IMR-90 (cell line): ENCODE measurements around the gene BCL11B. TPM values are rescaled to one million over a fixed set of nuclear protein-coding genes. Genes with fewer than 3 reads are reported as not detected.

Source experiments
- ATAC-seq: fragments of 200-7000 bp; cut with Tn5 transposase; 2 replicates; pipeline ENCODE4 v1.9.1; 2020; ENCODE audit warnings: low read depth, mild to moderate bottlenecking, moderate library complexity
- BruUV-seq: library from RNA; stranded (reverse); fragments of 400-500 nt; replicated peaks from 2 replicates; lab custom pipeline; 2021; lab: Mats Ljungman, UMichigan
- CTCF ChIA-PET: fragments of 300-600 bp; formaldehyde crosslinking; extraction: SDS; loops from one replicate; lab custom pipeline; 2021; ENCODE audit warnings: antibody characterized with exemption; lab: Yijun Ruan, JAX
- POLR2A ChIA-PET: fragments of 300-600 bp; sonication (Branson Sonifier 250); formaldehyde crosslinking; loops from one replicate; lab custom pipeline; 2022; ENCODE audit warnings: antibody characterized with exemption; ENCODE audit not compliant: unreplicated experiment; lab: Charles Lee
- DNase-seq: peaks from one replicate; pipeline ENCODE4 v3.0.0; 2013
- H2AFZ ChIP-seq: replicated peaks from 2 replicates; pipeline ENCODE3; 2013; ENCODE audit warnings: low read length, mild to moderate bottlenecking; ENCODE audit not compliant: poor library complexity
- H2AK5ac ChIP-seq: 2 replicates; pipeline ENCODE4 v1.6.1; 2013; ENCODE audit warnings: low read depth, low read length, inconsistent platforms
- H2AK9ac ChIP-seq: replicated peaks from 2 replicates; pipeline ENCODE3; 2013; ENCODE audit warnings: mild to moderate bottlenecking, low read depth, low read length, moderate library complexity; ENCODE audit not compliant: poor library complexity
- H2BK120ac ChIP-seq: 2 replicates; pipeline ENCODE4 v1.6.1; 2013; ENCODE audit warnings: low read depth, low read length, inconsistent platforms
- H2BK15ac ChIP-seq: 3 replicates; pipeline ENCODE4 v1.6.1; 2013; ENCODE audit warnings: low read depth, low read length, inconsistent platforms
- H2BK20ac ChIP-seq: 2 replicates; pipeline ENCODE4 v1.6.1; 2013; ENCODE audit warnings: low read depth, mild to moderate bottlenecking, inconsistent platforms, low read length, moderate library complexity
- H2BK5ac ChIP-seq: 2 replicates; pipeline ENCODE4 v1.6.1; 2013; ENCODE audit warnings: mild to moderate bottlenecking, low read depth, low read length, inconsistent platforms; ENCODE audit not compliant: poor library complexity, severe bottlenecking
- H3K14ac ChIP-seq: replicated peaks from 2 replicates; pipeline ENCODE4 v1.6.1; 2013; ENCODE audit warnings: low read depth, low read length, inconsistent platforms
- H3K18ac ChIP-seq: 2 replicates; pipeline ENCODE4 v1.6.1; 2013; ENCODE audit warnings: low read depth, low read length, control low read depth
- H3K23ac ChIP-seq: 2 replicates; pipeline ENCODE4 v1.6.1; 2013; ENCODE audit warnings: low read depth, low read length, inconsistent platforms
- H3K27ac ChIP-seq: 2 replicates; pipeline ENCODE4 v1.5.1; 2013; ENCODE audit warnings: mild to moderate bottlenecking, control low read depth, low read length; ENCODE audit not compliant: insufficient read depth
- H3K27me3 ChIP-seq: 2 replicates; pipeline ENCODE4 v1.6.1; 2013; ENCODE audit warnings: low read length; ENCODE audit not compliant: control insufficient read depth, insufficient read depth
- H3K36me3 ChIP-seq: 2 replicates; pipeline ENCODE4 v1.6.1; 2013; ENCODE audit warnings: low read length, mixed read lengths; ENCODE audit not compliant: control insufficient read depth, insufficient read depth
- H3K4ac ChIP-seq: 2 replicates; pipeline ENCODE4 v1.6.1; 2013; ENCODE audit warnings: low read depth, low read length, inconsistent platforms
- H3K4me1 ChIP-seq: 2 replicates; pipeline ENCODE4 v1.6.1; 2013; ENCODE audit warnings: low read length, mixed read lengths; ENCODE audit not compliant: control insufficient read depth, insufficient read depth
- H3K4me2 ChIP-seq: 2 replicates; pipeline ENCODE4 v1.6.1; 2013; ENCODE audit warnings: low read depth, mild to moderate bottlenecking, control low read depth, low read length, moderate library complexity
- H3K4me3 ChIP-seq: 2 replicates; pipeline ENCODE4 v1.5.1; 2013; ENCODE audit warnings: low read depth, mild to moderate bottlenecking, control low read depth, low read length, moderate library complexity; ENCODE audit not compliant: insufficient read depth
- H3K56ac ChIP-seq: 2 replicates; pipeline ENCODE4 v1.6.1; 2013; ENCODE audit warnings: low read length, inconsistent platforms; ENCODE audit not compliant: insufficient read depth; ENCODE audit errors: extremely low read depth
- H3K79me1 ChIP-seq, 2 experiments: 2 replicates each; pipeline ENCODE4 v1.6.1; 2013; ENCODE audit warnings: low read length in 2 of 2, inconsistent platforms in 1 of 2, low read depth in 1 of 2
- H3K9ac ChIP-seq: 2 replicates; pipeline ENCODE4 v1.6.1; 2013; ENCODE audit warnings: low read depth, low read length, control low read depth
- H3K9me1 ChIP-seq: 2 replicates; pipeline ENCODE4 v1.6.1; 2013; ENCODE audit warnings: low read length, inconsistent platforms; ENCODE audit not compliant: insufficient read depth
- H3K9me3 ChIP-seq: 2 replicates; pipeline ENCODE4 v1.6.1; 2013; ENCODE audit warnings: low read length; ENCODE audit not compliant: control insufficient read depth, insufficient read depth
- H4K20me1 ChIP-seq: 2 replicates; pipeline ENCODE4 v1.6.1; 2013; ENCODE audit warnings: low read length, inconsistent platforms; ENCODE audit not compliant: insufficient read depth
- H4K5ac ChIP-seq: 2 replicates; pipeline ENCODE4 v1.6.1; 2013; ENCODE audit warnings: mild to moderate bottlenecking, low read depth, low read length, control low read depth
- H4K8ac ChIP-seq, 2 experiments: 2 replicates each; pipeline ENCODE4 v1.6.1; 2013; ENCODE audit warnings: low read depth in 2 of 2, low read length in 2 of 2, control low read depth in 1 of 2, inconsistent platforms in 1 of 2
- H4K91ac ChIP-seq: 2 replicates; pipeline ENCODE4 v1.6.1; 2013; ENCODE audit warnings: low read depth, low read length, inconsistent platforms; ENCODE audit not compliant: insufficient read depth
- BHLHE40 ChIP-seq: fragments of 150-350 bp; IDR thresholded peaks from 2 replicates; pipeline ENCODE4 v1.6.1; 2016; ENCODE audit warnings: mild to moderate bottlenecking, low read depth, low read length
- CEBPB ChIP-seq: IDR thresholded peaks from 2 replicates; pipeline ENCODE4 v1.6.1; 2012; ENCODE audit warnings: low read depth, low read length, improper control_type of control experiment
- CHD1 ChIP-seq: IDR thresholded peaks from 2 replicates; pipeline ENCODE4 v1.6.1; 2012; ENCODE audit warnings: low read depth, low read length, improper control_type of control experiment
- FOS ChIP-seq: fragments of 150-350 bp; IDR thresholded peaks from 2 replicates; pipeline ENCODE4 v1.6.1; 2016; ENCODE audit warnings: low read depth, low read length
- MAZ ChIP-seq: IDR thresholded peaks from 2 replicates; pipeline ENCODE4 v1.6.1; 2012; ENCODE audit warnings: low read depth, mild to moderate bottlenecking, low read length, improper control_type of control experiment, moderate library complexity, borderline replicate concordance
- MXI1 ChIP-seq: IDR thresholded peaks from 2 replicates; pipeline ENCODE4 v1.6.1; 2012; ENCODE audit warnings: low read depth, mild to moderate bottlenecking, low read length, moderate library complexity, borderline replicate concordance
- NFE2L2 ChIP-seq: fragments of 150-350 bp; IDR thresholded peaks from 2 replicates; pipeline ENCODE4 v1.6.1; 2016; ENCODE audit warnings: low read depth, mild to moderate bottlenecking, low read length
- POLR2A ChIP-seq: IDR thresholded peaks from 2 replicates; pipeline ENCODE4 v1.6.1; 2012; ENCODE audit warnings: mild to moderate bottlenecking, low read depth, low read length
- RAD21 ChIP-seq: IDR thresholded peaks from 2 replicates; pipeline ENCODE4 v1.6.1; 2012; ENCODE audit warnings: low read length, improper control_type of control experiment
- RCOR1 ChIP-seq: IDR thresholded peaks from 2 replicates; pipeline ENCODE4 v1.6.1; 2012; ENCODE audit warnings: mild to moderate bottlenecking, low read length, improper control_type of control experiment; ENCODE audit not compliant: insufficient replicate concordance
- RFX5 ChIP-seq: IDR thresholded peaks from 2 replicates; pipeline ENCODE4 v1.8.0; 2012; ENCODE audit warnings: low read depth, mild to moderate bottlenecking, low read length, moderate library complexity
- WGBS, 2 experiments: methylation state at CpG; one replicate each; pipeline versions ENCODE4 v1.1.5 to v1.1.7; 2013; ENCODE audit warnings: missing lambda C conversion rate in 2 of 2; ENCODE audit not compliant: insufficient read length in 1 of 2; ENCODE audit errors: extremely low coverage in 2 of 2; 5-methylcytosine and 5-hydroxymethylcytosine counted together
- dilution Hi-C: fragments of 300-500 bp; cut with HindIII; formaldehyde crosslinking; loops from one replicate; pipeline ENCODE4 v1.14.3; 2018; ENCODE audit warnings: low sequenced_read_pairs; ENCODE audit not compliant: unreplicated experiment
- in situ Hi-C: fragments of 300-500 bp; cut with MboI; formaldehyde crosslinking; loops from 3 replicates; pipeline ENCODE4 v1.14.3; 2019; ENCODE audit warnings: low sequenced_read_pairs, inconsistent platforms, mixed read lengths
- intact Hi-C: fragments of 100-400 bp; cut with micrococcal nuclease; formaldehyde crosslinking; loops from 2 replicates; pipeline ENCODE4 v1.10.0; 2022
- polyA plus RNA-seq, 3 experiments: library from polyadenylated mRNA; depleted of rRNA; stranded (reverse); fragments of >200 nt; gene quantifications; 2 replicates each; pipeline ENCODE4 v1.2.3, GENCODE V29; 2012; ENCODE audit warnings: low replicate concordance in 1 of 3
- total RNA-seq: library from RNA; depleted of rRNA; stranded (reverse); fragments of >200 nt; gene quantifications from 2 replicates; pipeline ENCODE4 v1.2.3, GENCODE V29; 2012
- TF ChIP-seq, protein P1 (sequence below): fragments of 150-350 bp; IDR thresholded peaks from 2 replicates; pipeline ENCODE4 v1.6.1; 2016; ENCODE audit warnings: low read depth, mild to moderate bottlenecking, low read length, moderate library complexity, borderline replicate concordance
- TF ChIP-seq, protein P2 (sequence below): fragments of 150-350 bp; IDR thresholded peaks from 2 replicates; pipeline ENCODE4 v1.6.1; 2017; ENCODE audit warnings: mild to moderate bottlenecking, antibody characterized with exemption, low read length, low read depth
- TF ChIP-seq, protein P3 (sequence below): conservative IDR thresholded peaks from 2 replicates; pipeline ENCODE4 v1.5.1; 2012; ENCODE audit warnings: mild to moderate bottlenecking, low read depth, low read length, improper control_type of control experiment

Gene BCL11B
- total and polyA plus RNA-seq, 2 of the 4 experiments (the other 2 are of a cell fraction) = under 0.01 TPM; not detected in 1

DNA sequence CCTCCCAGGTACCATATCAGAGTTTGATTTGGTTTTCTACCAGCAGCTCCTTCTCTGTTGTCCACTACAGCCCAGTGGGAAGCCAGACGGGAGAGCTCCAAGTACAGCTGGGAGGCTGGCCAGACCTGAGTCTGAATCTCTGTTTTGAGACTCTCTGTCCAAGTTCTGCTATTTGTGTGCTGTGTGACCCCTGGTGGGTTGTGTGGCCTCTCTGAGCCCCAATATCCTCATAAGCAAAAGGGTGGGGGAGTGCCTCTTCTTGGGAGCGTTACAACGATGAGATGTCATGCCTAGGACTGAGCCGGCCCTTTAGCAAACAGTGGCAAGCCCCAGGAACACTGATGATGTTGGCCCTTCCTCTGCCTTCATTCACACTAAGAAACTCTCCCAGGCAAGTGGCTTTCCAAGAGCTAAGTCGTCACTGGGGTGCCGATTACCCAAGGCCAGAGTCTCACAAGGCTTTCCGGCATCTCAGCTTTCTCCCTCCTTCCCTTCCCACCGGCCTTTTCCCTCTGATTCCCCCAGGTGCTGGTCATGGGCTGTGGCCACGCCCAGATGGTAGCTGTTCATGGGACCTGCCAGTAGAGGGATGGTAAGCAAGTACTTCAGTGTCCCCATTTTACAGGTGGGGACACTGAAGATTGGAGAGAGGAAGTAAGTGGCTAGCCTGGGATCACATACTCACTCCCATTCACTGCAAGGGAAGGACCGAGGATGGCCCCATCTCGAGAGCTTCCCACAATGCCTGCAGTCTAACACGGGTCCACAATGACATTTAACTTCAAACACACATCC, 47.7 kb downstream of the BCL11B start:
- no peak overlapping the region for H3K4ac ChIP-seq
- no peaks in the 10 kb centered on the region for H3K4me1 ChIP-seq
- DNase-seq (no peak), ATAC-seq (no peak)
- H3K27me3 ChIP-seq = no peaks in the 10 kb centered on the region
- H2AK9ac ChIP-seq = no peak overlapping the region
- intact Hi-C loops (no loop called here), dilution Hi-C loops (no loop called here), in situ Hi-C loops (no loop called here)
- H4K8ac ChIP-seq = no peak overlapping the region
- no peak overlapping the region for H2AK5ac ChIP-seq
- no peak overlapping the region for H3K23ac ChIP-seq
- no peaks in the 10 kb centered on the region for H4K20me1 ChIP-seq
- POLR2A ChIA-PET = no interaction called here
- no peak overlapping the region for H3K56ac ChIP-seq
- H2BK120ac ChIP-seq = no peak overlapping the region
- H2BK20ac ChIP-seq = no peak overlapping the region
- no peak overlapping the region for H4K5ac ChIP-seq
- no peaks in the 10 kb centered on the region for H3K36me3 ChIP-seq
- CTCF ChIA-PET = no interaction called here
- H3K4me3 ChIP-seq = no peak overlapping the region
- no peak overlapping the region for H3K4me2 ChIP-seq
- no peak overlapping the region for H2BK5ac ChIP-seq
- no peaks in the 10 kb centered on the region for H3K79me1 ChIP-seq
- TF ChIP-seq POLR2A (no peak), MXI1 (no peak), RCOR1 (no peak), RAD21 (no peak), MAZ (no peak), RFX5 (no peak), NFE2L2 (no peak), CEBPB (no peak), BHLHE40 (no peak), FOS (no peak), CHD1 (no peak)
- TF ChIP-seq, protein P1, sequence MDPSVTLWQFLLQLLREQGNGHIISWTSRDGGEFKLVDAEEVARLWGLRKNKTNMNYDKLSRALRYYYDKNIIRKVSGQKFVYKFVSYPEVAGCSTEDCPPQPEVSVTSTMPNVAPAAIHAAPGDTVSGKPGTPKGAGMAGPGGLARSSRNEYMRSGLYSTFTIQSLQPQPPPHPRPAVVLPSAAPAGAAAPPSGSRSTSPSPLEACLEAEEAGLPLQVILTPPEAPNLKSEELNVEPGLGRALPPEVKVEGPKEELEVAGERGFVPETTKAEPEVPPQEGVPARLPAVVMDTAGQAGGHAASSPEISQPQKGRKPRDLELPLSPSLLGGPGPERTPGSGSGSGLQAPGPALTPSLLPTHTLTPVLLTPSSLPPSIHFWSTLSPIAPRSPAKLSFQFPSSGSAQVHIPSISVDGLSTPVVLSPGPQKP = no peak
- TF ChIP-seq, protein P2, sequence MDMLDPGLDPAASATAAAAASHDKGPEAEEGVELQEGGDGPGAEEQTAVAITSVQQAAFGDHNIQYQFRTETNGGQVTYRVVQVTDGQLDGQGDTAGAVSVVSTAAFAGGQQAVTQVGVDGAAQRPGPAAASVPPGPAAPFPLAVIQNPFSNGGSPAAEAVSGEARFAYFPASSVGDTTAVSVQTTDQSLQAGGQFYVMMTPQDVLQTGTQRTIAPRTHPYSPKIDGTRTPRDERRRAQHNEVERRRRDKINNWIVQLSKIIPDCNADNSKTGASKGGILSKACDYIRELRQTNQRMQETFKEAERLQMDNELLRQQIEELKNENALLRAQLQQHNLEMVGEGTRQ = no peak
- TF ChIP-seq, protein P3, sequence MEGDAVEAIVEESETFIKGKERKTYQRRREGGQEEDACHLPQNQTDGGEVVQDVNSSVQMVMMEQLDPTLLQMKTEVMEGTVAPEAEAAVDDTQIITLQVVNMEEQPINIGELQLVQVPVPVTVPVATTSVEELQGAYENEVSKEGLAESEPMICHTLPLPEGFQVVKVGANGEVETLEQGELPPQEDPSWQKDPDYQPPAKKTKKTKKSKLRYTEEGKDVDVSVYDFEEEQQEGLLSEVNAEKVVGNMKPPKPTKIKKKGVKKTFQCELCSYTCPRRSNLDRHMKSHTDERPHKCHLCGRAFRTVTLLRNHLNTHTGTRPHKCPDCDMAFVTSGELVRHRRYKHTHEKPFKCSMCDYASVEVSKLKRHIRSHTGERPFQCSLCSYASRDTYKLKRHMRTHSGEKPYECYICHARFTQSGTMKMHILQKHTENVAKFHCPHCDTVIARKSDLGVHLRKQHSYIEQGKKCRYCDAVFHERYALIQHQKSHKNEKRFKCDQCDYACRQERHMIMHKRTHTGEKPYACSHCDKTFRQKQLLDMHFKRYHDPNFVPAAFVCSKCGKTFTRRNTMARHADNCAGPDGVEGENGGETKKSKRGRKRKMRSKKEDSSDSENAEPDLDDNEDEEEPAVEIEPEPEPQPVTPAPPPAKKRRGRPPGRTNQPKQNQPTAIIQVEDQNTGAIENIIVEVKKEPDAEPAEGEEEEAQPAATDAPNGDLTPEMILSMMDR = no peak
- H2AFZ ChIP-seq = no peak overlapping the region
- no peak overlapping the region for H3K18ac ChIP-seq
- H3K27ac ChIP-seq = no peak overlapping the region
- H3K9ac ChIP-seq = no peak overlapping the region
- no peak overlapping the region for H4K91ac ChIP-seq
- peaks cover 15% of the 10 kb centered on the region; the same call in 1 of the 2 replicates for H3K9me3 ChIP-seq
- WGBS, 2 experiments = 50% methylated on average over 1 of the region's 12 CpGs; no CpG with 5 or more reads in 1 of the 2 experiments
- no peak overlapping the region for H2BK15ac ChIP-seq
- no peak overlapping the region for H3K14ac ChIP-seq
- no TSS peak for BruUV-seq
- no peaks in the 10 kb centered on the region for H3K9me1 ChIP-seq
